Measurements from ENCODE around the gene FBXO4.
"Not testable (repeated sequence)": the region's sequence is repeated elsewhere in the genome, so short reads cannot be mapped to it uniquely, and the experiment has no call there.

Gene FBXO4

DNA sequence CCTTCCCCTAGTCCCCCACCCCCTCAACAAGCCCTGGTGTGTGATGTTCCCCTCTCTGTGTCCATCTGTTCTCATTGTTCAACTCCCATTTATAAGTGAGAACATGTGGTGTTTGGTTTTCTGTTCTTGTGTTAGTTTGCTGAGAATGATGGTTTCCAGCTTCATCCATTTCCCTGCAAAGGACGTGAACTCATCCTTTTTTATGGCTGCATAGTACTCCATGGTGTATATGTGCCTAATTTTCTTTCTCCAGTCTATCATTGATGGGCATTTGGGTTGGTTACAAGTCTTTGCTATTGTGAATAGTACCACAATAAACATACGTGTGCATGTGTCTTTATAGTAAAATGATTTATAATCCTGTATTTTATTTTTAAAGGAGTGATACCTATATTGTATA is 57.8 kb downstream of the FBXO4 start:
- not testable (repeated sequence) for DNase-seq (ENCODE audit: low read depth)

DNA sequence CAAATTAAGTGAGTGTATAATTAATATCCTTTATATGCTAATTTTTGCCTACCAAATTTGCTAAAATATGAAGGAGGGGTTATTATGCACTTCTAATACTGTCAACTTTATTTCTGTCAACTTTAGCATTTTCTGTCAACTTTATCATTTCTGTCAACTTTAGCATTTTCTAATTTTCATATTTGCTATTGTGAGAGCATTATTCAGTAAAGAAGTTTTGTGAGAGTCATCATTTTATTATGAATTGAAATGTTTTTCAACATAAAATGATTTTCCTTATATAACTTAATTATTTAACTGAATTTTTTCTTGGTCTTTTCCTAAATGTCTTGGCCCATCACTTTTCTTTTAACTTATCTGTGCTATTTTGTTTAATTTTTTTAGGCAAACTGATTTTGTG is 58.2 kb downstream of the FBXO4 start:
- DNase-seq (ENCODE audit: low read depth), result no peak

GRCh38 chr5:41985945-41986695 is 61.0 kb downstream of the FBXO4 start:
- DNase-seq (ENCODE audit: low read depth), result no peak
